Heart left ventricle (tissue), 13 donors: ENCODE measurements around the gene ATAT1.

ENCODE experiments used
- POLR2A ChIP-seq, 2 donors: fragments of 450-650 bp; IDR thresholded peaks; one replicate each; pipeline ENCODE4 v1.6.1; 2017; ENCODE audit warnings: antibody characterized with exemption in 2 of 2, mild to moderate bottlenecking in 2 of 2, moderate library complexity in 2 of 2
- TF ChIP-seq, protein P1 (sequence below), 12 donors: fragments of 200-600 bp; sonication (generic) in 4 of 12; IDR thresholded peaks; one replicate each; pipeline versions ENCODE4 v1.5.0 to v1.8.0; 2018 to 2022; ENCODE audit warnings: antibody characterized with exemption in 12 of 12, mild to moderate bottlenecking in 5 of 12
- donor health status: ischemic (EF 13 %, LVEDD 7.1; RV severe dilation, severe dysfunction).
- donor health status: DM: no; HTN: yes; CAD: no.
- donor health status: DM: no; HTN: no; CAD: no.
- donor health status: ischemic (EF 25% LVEDD 6.9; RV normal size, moderate dysfunction).
- donor health status: ischemic (EF 25% LVEDD 5.7; RV mildly dilated, moderate dysfunction).
- donor health status: ischemic (EF 35%, LVEDD 5.7; RV mildly dilated, moderate dysfunction).
- donor health status: nonischemic (EF 11% LVEDD 7.7; RV severe dilation, severe dysfunction).
- donor health status: DM: yes; HTN: yes; CAD: no.
- donor health status: PGD.
- donor health status: ischemic (EF 29% LVEDD 5.4; RV normal size, mild dysfunction).
- donor health status: nonischemic (EF 23%, LVEDD 6.1; RV moderate dilation, normal function).

DNA sequence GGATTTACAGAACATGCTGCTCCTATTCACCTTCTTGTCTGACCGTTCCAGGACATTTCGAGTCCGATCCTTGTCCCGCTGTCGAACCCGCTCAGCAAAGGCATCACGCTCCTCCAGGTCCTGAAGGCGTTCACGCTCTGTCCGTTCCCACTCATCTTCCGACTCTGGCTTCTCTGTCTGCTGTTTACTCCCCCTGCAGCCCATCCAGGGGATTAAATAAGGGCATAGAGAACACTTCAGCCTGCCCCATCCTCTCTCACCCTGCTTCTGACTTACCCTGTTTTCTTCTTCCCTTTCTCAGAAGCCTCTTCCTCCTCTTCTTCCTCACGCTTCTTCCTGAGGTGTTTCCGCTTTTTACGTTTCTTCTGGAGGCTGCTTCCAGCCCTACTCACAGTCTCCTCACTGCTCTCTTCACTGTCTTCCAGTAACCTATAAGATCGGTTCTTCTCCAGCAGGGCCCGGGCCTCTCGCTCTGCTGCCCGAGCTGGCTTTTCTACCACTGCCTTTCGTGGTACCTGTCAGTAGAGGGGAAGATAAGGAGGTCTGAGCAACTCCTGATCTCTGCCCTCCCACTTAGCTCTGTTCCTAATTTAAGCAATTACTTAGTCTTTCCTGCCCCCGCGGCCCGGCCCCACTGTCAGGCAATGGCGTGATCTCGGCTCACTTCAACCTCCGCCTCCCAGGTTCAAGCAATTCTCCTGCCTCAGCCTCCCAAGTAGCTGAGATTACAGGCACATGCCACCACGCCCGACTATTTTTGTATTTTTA is 44.3 kb downstream of the ATAT1 start:
- TF ChIP-seq, protein P1, sequence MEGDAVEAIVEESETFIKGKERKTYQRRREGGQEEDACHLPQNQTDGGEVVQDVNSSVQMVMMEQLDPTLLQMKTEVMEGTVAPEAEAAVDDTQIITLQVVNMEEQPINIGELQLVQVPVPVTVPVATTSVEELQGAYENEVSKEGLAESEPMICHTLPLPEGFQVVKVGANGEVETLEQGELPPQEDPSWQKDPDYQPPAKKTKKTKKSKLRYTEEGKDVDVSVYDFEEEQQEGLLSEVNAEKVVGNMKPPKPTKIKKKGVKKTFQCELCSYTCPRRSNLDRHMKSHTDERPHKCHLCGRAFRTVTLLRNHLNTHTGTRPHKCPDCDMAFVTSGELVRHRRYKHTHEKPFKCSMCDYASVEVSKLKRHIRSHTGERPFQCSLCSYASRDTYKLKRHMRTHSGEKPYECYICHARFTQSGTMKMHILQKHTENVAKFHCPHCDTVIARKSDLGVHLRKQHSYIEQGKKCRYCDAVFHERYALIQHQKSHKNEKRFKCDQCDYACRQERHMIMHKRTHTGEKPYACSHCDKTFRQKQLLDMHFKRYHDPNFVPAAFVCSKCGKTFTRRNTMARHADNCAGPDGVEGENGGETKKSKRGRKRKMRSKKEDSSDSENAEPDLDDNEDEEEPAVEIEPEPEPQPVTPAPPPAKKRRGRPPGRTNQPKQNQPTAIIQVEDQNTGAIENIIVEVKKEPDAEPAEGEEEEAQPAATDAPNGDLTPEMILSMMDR (IDR thresholded peaks at IDR 0.05) = no peak
- no peak for TF ChIP-seq POLR2A (IDR thresholded peaks at IDR 0.05)
